Right lobe of liver (tissue), 6 donors: ENCODE results near the gene SLC17A7. TPM values are rescaled to one million over a fixed set of nuclear protein-coding genes. Genes with fewer than 3 reads are reported as not detected.

Experiments used
- ATAC-seq, 4 donors: fragments of 200-7000 bp; cut with Tn5 transposase; one replicate each; pipeline ENCODE4 v1.9.1; 2020; ENCODE audit warnings: mild to moderate bottlenecking in 4 of 4, moderate library complexity in 4 of 4
- DNase-seq, 3 donors: peaks; one replicate each; pipeline ENCODE4 v3.0.0-alpha.2; 2020
- H3K27ac ChIP-seq, 3 donors: fragments of 200-600 bp; one replicate each; pipeline ENCODE4 v1.8.0; 2022
- H3K27me3 ChIP-seq, 2 donors: fragments of 200-600 bp; one replicate each; pipeline ENCODE4 v1.8.0; 2022
- H3K36me3 ChIP-seq, 4 donors: fragments of 200-600 bp; sonication (generic) in 1 of 4; one replicate each; pipeline versions ENCODE4 v1.5.1 to v1.8.0; 2017 to 2022; ENCODE audit warnings: control low read depth in 1 of 4
- H3K4me1 ChIP-seq, 4 donors: fragments of 200-600 bp; sonication (generic) in 1 of 4; one replicate each; pipeline versions ENCODE4 v1.5.1 to v1.8.0; 2017 to 2022; ENCODE audit warnings: control low read depth in 1 of 4
- H3K4me3 ChIP-seq, 3 donors: fragments of 200-600 bp; one replicate each; pipeline ENCODE4 v1.8.0; 2022
- H3K9me3 ChIP-seq, 4 donors: fragments of 200-600 bp; sonication (generic) in 1 of 4; one replicate each; pipeline versions ENCODE4 v1.5.1 to v1.8.0; 2017 to 2022; ENCODE audit warnings: control low read depth in 1 of 4
- POLR2A ChIP-seq: fragments of 450-650 bp; IDR thresholded peaks from one replicate; pipeline ENCODE4 v1.6.1; 2017; ENCODE audit warnings: antibody characterized with exemption, mild to moderate bottlenecking
- WGBS: methylation state at CpG from one replicate; pipeline ENCODE4 v1.1.6; 2018; ENCODE audit warnings: low coverage, low lambda C conversion rate; ENCODE audit not compliant: insufficient coverage; ENCODE audit errors: missing lambda C conversion rate; 5-methylcytosine and 5-hydroxymethylcytosine counted together
- intact Hi-C, 2 donors: fragments of 100-400 bp; cut with DNase I; formaldehyde crosslinking; loops; one replicate each; pipeline versions ENCODE4 v1.11.2 to v1.14.1; 2022
- total RNA-seq, 6 experiments: library from RNA; depleted of rRNA in 2 of 6; stranded (reverse); fragments of >200 nt in 2 of 6; fragmentation: NEBNext Ultra II Directional in 3 of 6; extraction: Animal tissue kit (Norgen Biotek cat#: 25700) in 3 of 6; gene quantifications; one replicate each; pipeline versions ENCODE4 v1.1.0 to v1.2.4, GENCODE V29; 2016 to 2023
- TF ChIP-seq, protein P1 (sequence below), 4 donors: fragments of 200-600 bp in 3 of 4; fragments of 450-650 bp in 1 of 4; IDR thresholded peaks; one replicate each; pipeline versions ENCODE4 v1.5.1 to v1.8.0; 2016 to 2022; ENCODE audit warnings: antibody characterized with exemption in 4 of 4, mild to moderate bottlenecking in 2 of 4
- donor health status: DM: no; HTN: yes; CAD: no.
- donor health status: DM: no; HTN: no; CAD: no.
- donor health status: DM: no; HTN: no; CAD: no.
- donor health status: DM: no; HTN: yes; CAD: no.
- donor health status: DM: no; HTN: yes; CAD: no.

Gene SLC17A7
- total RNA-seq, 6 experiments from 2014 or later, result 0.13 TPM; not detected in 5

DNA sequence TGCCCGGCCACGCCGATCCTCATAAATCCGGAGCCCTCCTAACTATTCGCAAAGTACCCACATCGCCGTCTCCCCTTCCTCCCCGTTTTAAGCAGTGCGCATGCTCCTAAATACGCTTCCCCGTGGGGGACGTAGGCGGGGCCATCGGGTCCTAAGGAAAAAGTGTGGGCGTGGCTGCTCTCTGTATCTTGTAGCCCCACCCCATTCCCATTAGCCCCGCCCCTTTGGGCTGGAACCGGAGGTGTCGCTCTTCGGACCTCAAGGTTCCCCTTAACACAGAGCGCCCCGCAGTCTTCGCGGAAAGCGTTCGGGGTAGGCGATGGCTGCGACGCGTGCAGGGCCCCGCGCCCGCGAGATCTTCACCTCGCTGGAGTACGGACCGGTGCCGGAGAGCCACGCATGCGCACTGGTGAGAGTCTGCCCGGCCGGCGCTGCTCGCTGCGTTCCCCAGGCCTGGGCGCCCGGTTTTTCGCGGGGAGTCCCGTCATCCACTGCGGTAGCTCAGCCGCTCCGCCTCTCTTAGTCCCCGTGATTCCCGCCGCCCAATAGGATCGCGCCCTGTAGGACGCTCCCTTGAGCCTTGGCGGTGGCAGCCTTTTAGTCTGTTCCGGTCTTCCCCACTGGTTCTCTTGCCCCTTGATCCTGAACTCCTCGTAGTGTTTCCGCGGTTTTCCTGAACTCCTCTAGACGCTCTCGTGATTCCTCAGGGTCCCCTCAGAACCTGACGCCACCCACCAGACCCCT is 11.9 kb upstream of the SLC17A7 start, which contains the start of gene ALDH16A1:
ALDH16A1 (plus strand) TSS at position 213 of the 744 bp plus-strand sequence; CDS start at position 320, 107 bp downstream.
- peak; percentile 98 to 99 (median 99) for DNase-seq
- H3K27me3 ChIP-seq, result no peaks in the 10 kb centered on the region
- peaks cover 0 to 11% (median 3%) of the 10 kb centered on the region in 4 donors for H3K4me1 ChIP-seq
- H3K36me3 ChIP-seq, result no peaks in the 10 kb centered on the region
- peak within 1 kb of the TSS; percentile 75 to 83 (median 82) for H3K27ac ChIP-seq
- intact Hi-C loops, result no loop called here
- WGBS, result under 1% methylated on average over 18 of the region's 66 CpGs
- TF ChIP-seq, protein P1, sequence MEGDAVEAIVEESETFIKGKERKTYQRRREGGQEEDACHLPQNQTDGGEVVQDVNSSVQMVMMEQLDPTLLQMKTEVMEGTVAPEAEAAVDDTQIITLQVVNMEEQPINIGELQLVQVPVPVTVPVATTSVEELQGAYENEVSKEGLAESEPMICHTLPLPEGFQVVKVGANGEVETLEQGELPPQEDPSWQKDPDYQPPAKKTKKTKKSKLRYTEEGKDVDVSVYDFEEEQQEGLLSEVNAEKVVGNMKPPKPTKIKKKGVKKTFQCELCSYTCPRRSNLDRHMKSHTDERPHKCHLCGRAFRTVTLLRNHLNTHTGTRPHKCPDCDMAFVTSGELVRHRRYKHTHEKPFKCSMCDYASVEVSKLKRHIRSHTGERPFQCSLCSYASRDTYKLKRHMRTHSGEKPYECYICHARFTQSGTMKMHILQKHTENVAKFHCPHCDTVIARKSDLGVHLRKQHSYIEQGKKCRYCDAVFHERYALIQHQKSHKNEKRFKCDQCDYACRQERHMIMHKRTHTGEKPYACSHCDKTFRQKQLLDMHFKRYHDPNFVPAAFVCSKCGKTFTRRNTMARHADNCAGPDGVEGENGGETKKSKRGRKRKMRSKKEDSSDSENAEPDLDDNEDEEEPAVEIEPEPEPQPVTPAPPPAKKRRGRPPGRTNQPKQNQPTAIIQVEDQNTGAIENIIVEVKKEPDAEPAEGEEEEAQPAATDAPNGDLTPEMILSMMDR (IDR thresholded peaks at IDR 0.05), result no peak
- peak; percentile 80 for TF ChIP-seq POLR2A
- peak; percentile 86 to 93 (median 89) for ATAC-seq
- peak within 1 kb of the TSS; percentile 50 to 85 (median 73) for H3K4me3 ChIP-seq
- H3K9me3 ChIP-seq, result no peaks in the 10 kb centered on the region

GRCh38 chr19:49451430-49452181 is 10.3 kb upstream of the SLC17A7 start, which contains the start of gene PIH1D1:
Gene PIH1D1 (minus strand): TSS chr19:49451814. CDS start chr19:49451574, 240 bp downstream.
- Histone ChIP-seq H3K27me3 (no peaks in the 10 kb centered on the region), H3K36me3 (peaks cover 0 to 3% (median 1%) of the 10 kb centered on the region in 4 donors), H3K27ac (peak within 1 kb of the TSS; percentile 75 to 83 (median 82)), H3K4me3 (peak within 1 kb of the TSS; percentile 73 to 86 (median 85)), H3K9me3 (no peaks in the 10 kb centered on the region), H3K4me1 (peaks cover 0 to 11% (median 3%) of the 10 kb centered on the region in 4 donors)
- intact Hi-C loops, result no loop called here
- peak; percentile 32 for TF ChIP-seq POLR2A
- TF ChIP-seq, protein P1 (IDR thresholded peaks at IDR 0.05), result peak in 2 of 4 donors; percentile 28 to 34
- DNase-seq, result peak; percentile 92 to 97 (median 95)
- 2% methylated on average over 34 of the region's 42 CpGs for WGBS
- peak; percentile 78 to 82 (median 79) for ATAC-seq

- DNase-seq, result no peak
- Histone ChIP-seq H3K27me3 (no peaks in the 10 kb centered on the region), H3K36me3 (peaks cover 0 to 3% (median 2%) of the 10 kb centered on the region in 4 donors), H3K27ac (no peak overlapping the region), H3K4me3 (peak overlapping the region in 1 of 3 donors; percentile 85), H3K4me1 (peaks cover 0 to 11% (median 3%) of the 10 kb centered on the region in 4 donors), H3K9me3 (no peaks in the 10 kb centered on the region)
- no peak for TF ChIP-seq POLR2A
- TF ChIP-seq, protein P1 (IDR thresholded peaks at IDR 0.05), result no peak
- no peak for ATAC-seq
- intact Hi-C loops, result no loop called here
- 84% methylated on average over 7 of the region's 7 CpGs for WGBS
These were observed 9.1 kb upstream of the SLC17A7 start for GRCh38 chr19:49450405-49450804.

DNA sequence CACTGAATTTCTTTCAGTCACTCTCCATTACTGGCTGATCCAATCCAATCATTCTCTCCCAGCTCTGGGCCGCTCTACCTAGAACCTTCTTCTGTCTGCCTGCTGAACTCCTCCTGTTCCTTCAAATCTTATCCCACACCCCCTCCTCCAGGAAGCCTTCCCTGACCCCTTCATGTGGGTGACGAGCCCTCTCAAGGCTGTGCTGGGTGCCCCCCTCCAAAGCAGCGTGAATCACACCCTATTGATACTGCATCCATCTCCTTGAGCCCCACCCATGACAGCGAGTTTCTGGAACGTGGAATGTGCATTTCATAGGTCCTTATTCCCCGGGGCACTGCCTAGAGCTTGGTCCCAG is 7.1 kb upstream of the SLC17A7 start:
- Histone ChIP-seq H3K4me3 (no peak overlapping the region), H3K4me1 (peaks cover 0 to 11% (median 0%) of the 10 kb centered on the region in 4 donors), H3K9me3 (no peaks in the 10 kb centered on the region), H3K27me3 (no peaks in the 10 kb centered on the region), H3K36me3 (peaks cover 0 to 3% (median 2%) of the 10 kb centered on the region in 4 donors), H3K27ac (no peak overlapping the region)
- TF ChIP-seq POLR2A, result no peak
- TF ChIP-seq, protein P1 (IDR thresholded peaks at IDR 0.05), result no peak
- WGBS, result 92% methylated on average over 6 of the region's 6 CpGs
- intact Hi-C loops, result no loop called here
- DNase-seq (no peak), ATAC-seq (no peak)
